ENCODE data around the gene CNTN4. TPM values are rescaled to one million over a fixed set of nuclear protein-coding genes. Genes with fewer than 3 reads are reported as not detected.

Gene CNTN4
- total RNA-seq, 6 experiments from 2014 or later: not detected

GRCh38 chr3:2870724-2871333, 772.2 kb downstream of the CNTN4 start:
- Mint-ChIP-seq H3K4me3 (no peak overlapping the region), H3K4me1 (ENCODE audit: low read depth) (no peaks in the 10 kb centered on the region), H3K27ac (no peak overlapping the region), H3K36me3 (ENCODE audit: low read depth) (no peaks in the 10 kb centered on the region), H3K27me3 (ENCODE audit: insufficient read depth) (no peaks in the 10 kb centered on the region), H3K9me3 (peaks cover 54% of the 10 kb centered on the region)
- DNase-seq: no peak
- no peak for TF ChIP-seq CTCF (IDR thresholded peaks at IDR 0.05)

GRCh38 chr3:2872884-2873283, 774.2 kb downstream of the CNTN4 start:
- peaks cover 55% of the 10 kb centered on the region for H3K9me3 Mint-ChIP-seq
- H3K36me3 Mint-ChIP-seq (ENCODE audit: low read depth): no peaks in the 10 kb centered on the region
- H3K27me3 Mint-ChIP-seq (ENCODE audit: insufficient read depth): no peaks in the 10 kb centered on the region
- DNase-seq: no peak
- no peaks in the 10 kb centered on the region for H3K4me1 Mint-ChIP-seq (ENCODE audit: low read depth)
- no peak for TF ChIP-seq CTCF (IDR thresholded peaks at IDR 0.05)
- H3K4me3 Mint-ChIP-seq: no peak overlapping the region
- no peak overlapping the region for H3K27ac Mint-ChIP-seq

GRCh38 chr3:2873986-2874385, 775.3 kb downstream of the CNTN4 start:
- no peak overlapping the region for H3K27ac Mint-ChIP-seq
- no peak overlapping the region for H3K4me3 Mint-ChIP-seq
- H3K4me1 Mint-ChIP-seq (ENCODE audit: low read depth): no peaks in the 10 kb centered on the region
- TF ChIP-seq CTCF (IDR thresholded peaks at IDR 0.05): no peak
- H3K36me3 Mint-ChIP-seq (ENCODE audit: low read depth): no peaks in the 10 kb centered on the region
- H3K27me3 Mint-ChIP-seq (ENCODE audit: insufficient read depth): no peaks in the 10 kb centered on the region
- peaks cover 54% of the 10 kb centered on the region for H3K9me3 Mint-ChIP-seq
- no peak for DNase-seq

- TF ChIP-seq CTCF (IDR thresholded peaks at IDR 0.05): no peak
- H3K27me3 Mint-ChIP-seq (ENCODE audit: insufficient read depth): no peaks in the 10 kb centered on the region
These were observed 777.0 kb downstream of the CNTN4 start for GRCh38 chr3:2875699-2876098.

GRCh38 chr3:2876362-2876761, 777.7 kb downstream of the CNTN4 start:
- Mint-ChIP-seq H3K4me3 (no peak overlapping the region), H3K4me1 (ENCODE audit: low read depth) (no peaks in the 10 kb centered on the region), H3K27me3 (ENCODE audit: insufficient read depth) (no peaks in the 10 kb centered on the region), H3K36me3 (ENCODE audit: low read depth) (no peaks in the 10 kb centered on the region), H3K9me3 (peaks cover 64% of the 10 kb centered on the region), H3K27ac (no peak overlapping the region)
- no peak for DNase-seq
- TF ChIP-seq CTCF (IDR thresholded peaks at IDR 0.05): no peak

More at GRCh38 chr3:2875699-2876098, 777.0 kb downstream of the CNTN4 start:
- no peaks in the 10 kb centered on the region for H3K36me3 Mint-ChIP-seq (ENCODE audit: low read depth)
- DNase-seq: no peak
- H3K4me1 Mint-ChIP-seq (ENCODE audit: low read depth): no peaks in the 10 kb centered on the region
- no peak overlapping the region for H3K27ac Mint-ChIP-seq
- H3K4me3 Mint-ChIP-seq: no peak overlapping the region
- peaks cover 64% of the 10 kb centered on the region for H3K9me3 Mint-ChIP-seq

- DNase-seq: no peak
- no peaks in the 10 kb centered on the region for H3K36me3 Mint-ChIP-seq (ENCODE audit: low read depth)
- no peak overlapping the region for H3K27ac Mint-ChIP-seq
- H3K27me3 Mint-ChIP-seq (ENCODE audit: insufficient read depth): no peaks in the 10 kb centered on the region
- no peak for TF ChIP-seq CTCF (IDR thresholded peaks at IDR 0.05)
- no peaks in the 10 kb centered on the region for H3K4me1 Mint-ChIP-seq (ENCODE audit: low read depth)
- H3K4me3 Mint-ChIP-seq: no peak overlapping the region
- H3K9me3 Mint-ChIP-seq: peaks cover 53% of the 10 kb centered on the region
These were observed 780.4 kb downstream of the CNTN4 start for GRCh38 chr3:2879023-2879422.
